Vagina (tissue), 2 donors: ENCODE results near the gene NUDCD3. TPM values are rescaled to one million over a fixed set of nuclear protein-coding genes. Genes with fewer than 3 reads are reported as not detected.

ENCODE experiments used
- DNase-seq, 2 donors: peaks; one replicate each; pipeline ENCODE4 v3.0.0-alpha.2; 2017; ENCODE audit errors: extremely low spot score in 2 of 2
- H3K27ac ChIP-seq: fragments of 200-600 bp; sonication (generic); one replicate; pipeline ENCODE4 v1.5.1; 2019
- H3K27me3 ChIP-seq: fragments of 200-600 bp; sonication (generic); one replicate; pipeline ENCODE4 v1.5.1; 2019
- H3K36me3 ChIP-seq, 2 donors: fragments of 200-600 bp; sonication (generic); one replicate each; pipeline ENCODE4 v1.5.1; 2017 to 2019
- H3K4me1 ChIP-seq: fragments of 200-600 bp; sonication (generic); one replicate; pipeline ENCODE4 v1.5.1; 2019
- H3K4me3 ChIP-seq, 2 donors: fragments of 200-600 bp; sonication (generic); 1 replicate in 1 of 2; 2 replicates in 1 of 2; pipeline ENCODE4 v1.5.1; 2016 to 2019
- H3K9me3 ChIP-seq: fragments of 200-600 bp; sonication (generic); one replicate; pipeline ENCODE4 v1.5.1; 2019
- POLR2A ChIP-seq, 2 donors: fragments of 450-650 bp; IDR thresholded peaks; one replicate each; pipeline ENCODE4 v1.6.1; 2017; ENCODE audit warnings: antibody characterized with exemption in 2 of 2, mild to moderate bottlenecking in 2 of 2, moderate library complexity in 2 of 2
- POLR2AphosphoS5 ChIP-seq, 2 donors: sonication (generic); formaldehyde crosslinking; IDR thresholded peaks; one replicate each; pipeline ENCODE4 v1.9.0; 2017; ENCODE audit warnings: antibody characterized with exemption in 2 of 2, mild to moderate bottlenecking in 2 of 2, low read depth in 1 of 2; ENCODE audit not compliant: insufficient read depth in 1 of 2
- intact Hi-C: fragments of 100-400 bp; cut with DNase I; formaldehyde crosslinking; loops from one replicate; pipeline ENCODE4 v1.15.1; 2023
- total RNA-seq: library from RNA; depleted of rRNA; stranded (reverse); fragments of >200 nt; gene quantifications from one replicate; pipeline ENCODE4 v1.2.3, GENCODE V29; 2016
- TF ChIP-seq, protein P1 (sequence below), 3 experiments: fragments of 450-650 bp in 2 of 3; fragments of 200-600 bp in 1 of 3; sonication (generic) in 1 of 3; IDR thresholded peaks; one replicate each; pipeline ENCODE4 v1.5.1; 2017 to 2019; ENCODE audit warnings: antibody characterized with exemption in 3 of 3, mild to moderate bottlenecking in 2 of 3, moderate library complexity in 2 of 3

NUDCD3 gene
- total RNA-seq, 1 donor from 2014 or later, result 48.6 TPM

DNA sequence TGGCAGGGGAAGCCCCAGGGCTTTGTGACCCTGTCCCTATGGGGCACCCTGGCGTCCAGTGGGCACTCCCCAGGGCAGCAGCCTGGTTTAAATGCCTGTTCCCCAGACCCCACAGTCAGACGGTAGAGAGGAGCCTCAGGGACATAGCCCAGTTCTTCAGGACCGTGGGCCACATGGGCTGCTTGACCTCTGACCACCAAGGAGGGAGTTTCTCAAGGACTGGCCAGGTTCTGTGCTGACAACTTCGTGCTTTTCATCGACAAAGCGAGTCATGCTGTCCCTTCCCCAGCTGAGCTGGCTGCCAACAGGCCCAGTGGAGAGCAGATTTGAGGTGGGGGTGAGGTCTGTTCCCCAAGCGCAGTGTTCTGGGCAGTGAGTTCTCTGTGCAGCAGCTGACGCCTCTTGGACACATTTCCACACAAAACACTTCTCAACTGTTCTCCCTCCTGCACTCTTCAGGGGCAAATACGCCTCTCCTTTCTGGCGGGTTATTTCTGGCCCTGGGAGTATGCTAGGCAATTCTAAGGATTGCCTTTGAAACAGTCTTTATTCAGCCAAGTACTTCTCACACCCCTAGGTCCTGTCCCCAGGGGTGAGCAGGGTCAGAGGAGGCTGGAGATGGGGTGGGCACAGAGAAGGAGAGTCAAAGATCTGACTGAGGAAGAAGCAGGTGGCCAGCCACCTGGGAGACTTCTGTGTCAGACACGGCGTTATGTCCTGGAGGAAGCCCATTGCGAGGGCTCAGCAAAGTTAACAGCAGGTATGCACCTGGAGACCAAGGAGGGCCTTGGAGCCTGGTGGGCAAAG, 107.8 kb downstream of the NUDCD3 start:
- H3K4me1 ChIP-seq, result no peaks in the 10 kb centered on the region
- intact Hi-C loops, result no loop called here
- no peaks in the 10 kb centered on the region for H3K27me3 ChIP-seq
- H3K36me3 ChIP-seq, result peaks cover 0 to 28% of the 10 kb centered on the region in 2 donors
- no peak overlapping the region for H3K4me3 ChIP-seq
- no peak for TF ChIP-seq POLR2AphosphoS5 (IDR thresholded peaks at IDR 0.05; ENCODE audit: insufficient read depth in 1 of 2, low read depth in 1 of 2)
- TF ChIP-seq, protein P1, sequence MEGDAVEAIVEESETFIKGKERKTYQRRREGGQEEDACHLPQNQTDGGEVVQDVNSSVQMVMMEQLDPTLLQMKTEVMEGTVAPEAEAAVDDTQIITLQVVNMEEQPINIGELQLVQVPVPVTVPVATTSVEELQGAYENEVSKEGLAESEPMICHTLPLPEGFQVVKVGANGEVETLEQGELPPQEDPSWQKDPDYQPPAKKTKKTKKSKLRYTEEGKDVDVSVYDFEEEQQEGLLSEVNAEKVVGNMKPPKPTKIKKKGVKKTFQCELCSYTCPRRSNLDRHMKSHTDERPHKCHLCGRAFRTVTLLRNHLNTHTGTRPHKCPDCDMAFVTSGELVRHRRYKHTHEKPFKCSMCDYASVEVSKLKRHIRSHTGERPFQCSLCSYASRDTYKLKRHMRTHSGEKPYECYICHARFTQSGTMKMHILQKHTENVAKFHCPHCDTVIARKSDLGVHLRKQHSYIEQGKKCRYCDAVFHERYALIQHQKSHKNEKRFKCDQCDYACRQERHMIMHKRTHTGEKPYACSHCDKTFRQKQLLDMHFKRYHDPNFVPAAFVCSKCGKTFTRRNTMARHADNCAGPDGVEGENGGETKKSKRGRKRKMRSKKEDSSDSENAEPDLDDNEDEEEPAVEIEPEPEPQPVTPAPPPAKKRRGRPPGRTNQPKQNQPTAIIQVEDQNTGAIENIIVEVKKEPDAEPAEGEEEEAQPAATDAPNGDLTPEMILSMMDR (IDR thresholded peaks at IDR 0.05), result no peak
- TF ChIP-seq POLR2A (IDR thresholded peaks at IDR 0.05), result no peak
- H3K9me3 ChIP-seq, result no peaks in the 10 kb centered on the region
- peak; percentile 80 to 81 for DNase-seq
- H3K27ac ChIP-seq, result no peak overlapping the region

DNA sequence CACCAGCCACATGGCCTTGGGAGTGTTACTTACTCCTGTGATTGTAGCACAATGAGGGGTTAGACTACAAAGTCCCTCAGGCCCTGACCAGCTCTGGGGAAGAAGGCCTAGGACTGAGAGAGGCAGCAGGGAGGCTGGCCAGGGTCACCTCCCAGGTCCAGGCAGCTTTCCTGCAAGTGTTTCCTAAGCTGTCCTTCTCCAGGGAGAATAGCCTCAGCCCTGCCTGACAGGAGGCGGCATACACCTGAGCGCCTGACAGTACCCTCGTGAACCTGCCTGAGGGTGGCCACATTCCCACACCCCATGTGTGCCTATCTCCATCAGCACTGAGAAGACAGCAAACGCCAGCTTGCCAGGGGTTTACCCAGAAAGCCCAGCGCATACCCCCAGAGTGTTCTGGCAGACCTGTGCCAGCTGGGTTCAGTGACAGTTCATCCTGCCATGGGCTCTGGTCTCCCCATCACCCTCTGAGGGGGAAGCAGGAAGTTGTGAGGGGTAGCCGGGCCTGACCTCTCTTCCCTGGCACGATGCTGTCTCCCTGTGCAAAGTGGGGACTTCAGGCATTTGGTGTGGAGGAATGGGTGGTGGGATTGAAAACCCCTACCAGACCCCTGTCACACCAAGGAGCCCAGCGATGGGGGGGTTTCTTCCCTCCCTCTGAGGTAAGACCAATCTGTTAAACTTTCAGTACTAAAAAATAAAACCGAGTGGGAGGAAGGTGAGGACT, 108.8 kb downstream of the NUDCD3 start:
- no peak overlapping the region for H3K27ac ChIP-seq
- H3K4me1 ChIP-seq, result no peaks in the 10 kb centered on the region
- peak; percentile 82 to 87 for DNase-seq
- no peaks in the 10 kb centered on the region for H3K27me3 ChIP-seq
- no peaks in the 10 kb centered on the region for H3K9me3 ChIP-seq
- intact Hi-C loops, result no loop called here
- H3K36me3 ChIP-seq, result peaks cover 0 to 22% of the 10 kb centered on the region in 2 donors
- H3K4me3 ChIP-seq, result no peak overlapping the region
- TF ChIP-seq POLR2A (IDR thresholded peaks at IDR 0.05), result no peak
- no peak for TF ChIP-seq POLR2AphosphoS5 (IDR thresholded peaks at IDR 0.05; ENCODE audit: insufficient read depth in 1 of 2, low read depth in 1 of 2)
- TF ChIP-seq, protein P1 (IDR thresholded peaks at IDR 0.05), result no peak

DNA sequence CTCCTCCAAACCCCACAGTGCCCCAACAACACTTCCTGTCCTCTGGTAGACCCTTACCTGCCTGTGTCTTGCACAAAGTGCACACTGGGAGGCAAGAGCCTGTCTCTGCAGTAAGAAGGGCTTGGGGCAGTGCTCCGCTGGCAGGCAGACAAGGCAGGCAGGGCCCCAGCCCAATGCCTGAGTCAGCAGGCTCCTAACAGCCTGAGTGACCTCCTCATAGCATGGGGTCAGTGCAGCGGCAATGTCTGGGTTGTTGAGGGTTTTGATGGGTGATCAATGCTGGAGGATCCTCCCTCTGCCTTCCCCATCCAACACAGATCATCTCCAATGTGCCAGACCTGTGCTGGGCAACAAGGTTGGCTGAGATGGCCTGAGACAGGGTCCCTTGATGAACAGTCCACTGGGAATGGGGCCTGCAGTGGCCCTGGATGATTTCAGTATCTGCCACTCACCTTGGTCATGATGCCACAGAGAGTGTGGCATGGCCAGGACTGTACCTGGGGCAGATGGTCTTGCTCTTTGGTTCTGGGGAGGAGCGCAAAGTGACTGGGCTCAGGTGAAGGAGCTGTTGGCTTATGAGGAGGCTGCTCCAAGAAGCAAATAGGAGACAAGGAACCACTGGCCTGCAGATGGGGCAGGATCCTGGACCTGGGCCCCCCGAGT, 109.5 kb downstream of the NUDCD3 start:
- peaks cover 0 to 15% of the 10 kb centered on the region in 2 donors for H3K36me3 ChIP-seq
- H3K27ac ChIP-seq, result no peak overlapping the region
- intact Hi-C loops, result no loop called here
- H3K27me3 ChIP-seq, result no peaks in the 10 kb centered on the region
- peak; percentile 67 to 74 for DNase-seq
- H3K4me1 ChIP-seq, result no peaks in the 10 kb centered on the region
- TF ChIP-seq POLR2AphosphoS5 (IDR thresholded peaks at IDR 0.05; ENCODE audit: insufficient read depth in 1 of 2, low read depth in 1 of 2), result no peak
- no peak for TF ChIP-seq POLR2A (IDR thresholded peaks at IDR 0.05)
- TF ChIP-seq, protein P1 (IDR thresholded peaks at IDR 0.05), result no peak
- no peaks in the 10 kb centered on the region for H3K9me3 ChIP-seq
- no peak overlapping the region for H3K4me3 ChIP-seq

DNA sequence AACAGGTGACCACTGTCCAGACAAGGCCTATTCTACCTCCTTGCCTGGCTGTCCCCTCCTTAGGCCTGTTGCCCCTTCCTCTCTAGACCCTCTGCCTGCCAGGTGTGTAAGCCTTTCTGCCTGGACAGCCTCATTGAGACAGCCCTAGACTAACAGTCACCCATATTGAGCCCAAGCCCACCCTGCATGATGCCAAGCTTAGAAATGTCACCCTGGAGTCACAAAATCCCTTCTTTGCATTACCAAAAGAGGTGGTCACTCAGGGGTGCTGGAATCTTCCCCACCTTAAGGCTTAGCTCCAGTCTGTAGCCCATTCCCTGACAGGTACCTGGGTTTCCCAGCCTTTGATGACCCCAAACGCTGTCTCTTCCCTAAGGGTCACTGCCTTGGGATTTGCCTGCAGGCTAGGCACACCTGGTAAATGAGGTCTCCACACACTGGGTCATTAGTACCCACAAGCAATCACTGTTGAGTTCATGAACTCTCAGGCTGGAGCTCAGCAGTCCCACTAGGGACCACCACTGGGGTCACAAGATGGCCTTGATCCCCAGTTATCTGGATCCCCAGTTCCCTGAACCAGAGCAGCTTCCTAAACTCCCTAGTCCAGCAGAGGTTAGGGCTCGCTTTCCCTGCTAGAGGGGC, 110.1 kb downstream of the NUDCD3 start:
- peak in 1 of 2 donors; percentile 79 for DNase-seq
- no peak for TF ChIP-seq POLR2A (IDR thresholded peaks at IDR 0.05)
- TF ChIP-seq POLR2AphosphoS5 (IDR thresholded peaks at IDR 0.05; ENCODE audit: insufficient read depth in 1 of 2, low read depth in 1 of 2), result no peak
- TF ChIP-seq, protein P1 (IDR thresholded peaks at IDR 0.05), result no peak
- intact Hi-C loops, result no loop called here
- H3K36me3 ChIP-seq, result peaks cover 0 to 8% of the 10 kb centered on the region in 2 donors
- H3K4me1 ChIP-seq, result no peaks in the 10 kb centered on the region
- H3K4me3 ChIP-seq, result no peak overlapping the region
- H3K27ac ChIP-seq, result no peak overlapping the region
- H3K9me3 ChIP-seq, result no peaks in the 10 kb centered on the region
- no peaks in the 10 kb centered on the region for H3K27me3 ChIP-seq
